HG03095 (cell line): ENCODE measurements around the gene CRABP2.

Experiments
- ATAC-seq: cut with Tn5 transposase; IDR thresholded peaks from one replicate; pipeline ENCODE4 v1.9.1; 2021; ENCODE audit warnings: moderate library complexity; ENCODE audit not compliant: unreplicated experiment

CRABP2 gene

DNA sequence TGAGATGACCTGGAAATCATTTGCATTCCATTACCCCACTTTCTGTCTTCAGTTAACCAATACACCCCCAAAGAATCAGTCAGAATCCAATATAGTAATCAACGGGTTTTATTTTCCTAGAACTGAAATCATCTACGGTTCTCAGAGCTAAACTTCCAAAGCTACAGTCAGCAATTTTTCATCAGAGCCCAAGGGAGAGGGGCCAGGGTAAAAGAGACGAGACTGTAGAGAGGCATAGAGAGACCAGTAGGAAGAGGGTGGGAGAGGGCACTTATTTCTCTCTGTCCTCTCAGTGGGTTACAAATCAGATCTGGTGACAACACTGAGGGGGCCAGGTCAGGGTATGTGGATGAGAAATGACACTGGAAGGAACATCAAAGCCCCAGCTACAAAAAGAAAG lies 36.6 kb upstream of the CRABP2 start:
- no peak for ATAC-seq

DNA sequence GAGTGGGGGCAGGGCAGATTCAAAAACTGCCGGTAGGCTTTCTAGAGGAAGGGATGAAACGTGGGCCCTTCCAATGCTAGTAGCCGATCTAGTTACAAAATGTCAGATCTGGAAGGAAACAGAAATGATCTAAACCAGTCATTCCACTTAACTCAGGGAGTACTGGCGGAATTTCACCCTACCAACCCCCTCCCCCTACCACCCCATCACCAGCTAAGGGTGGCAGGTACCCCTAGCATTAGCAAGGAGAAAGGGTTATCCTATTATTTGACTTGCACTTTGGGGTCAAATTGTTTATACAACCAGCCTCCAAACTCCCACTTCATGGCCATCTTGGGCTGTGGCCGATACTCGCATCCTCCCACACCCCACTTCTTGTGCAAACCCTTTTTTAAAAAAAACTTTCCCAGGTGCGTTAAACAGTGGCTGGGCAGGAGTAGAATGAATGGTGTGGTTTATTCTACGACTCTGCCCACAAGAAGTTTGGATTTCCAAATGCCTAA lies 36.1 kb upstream of the CRABP2 start:
- ATAC-seq: no peak

DNA sequence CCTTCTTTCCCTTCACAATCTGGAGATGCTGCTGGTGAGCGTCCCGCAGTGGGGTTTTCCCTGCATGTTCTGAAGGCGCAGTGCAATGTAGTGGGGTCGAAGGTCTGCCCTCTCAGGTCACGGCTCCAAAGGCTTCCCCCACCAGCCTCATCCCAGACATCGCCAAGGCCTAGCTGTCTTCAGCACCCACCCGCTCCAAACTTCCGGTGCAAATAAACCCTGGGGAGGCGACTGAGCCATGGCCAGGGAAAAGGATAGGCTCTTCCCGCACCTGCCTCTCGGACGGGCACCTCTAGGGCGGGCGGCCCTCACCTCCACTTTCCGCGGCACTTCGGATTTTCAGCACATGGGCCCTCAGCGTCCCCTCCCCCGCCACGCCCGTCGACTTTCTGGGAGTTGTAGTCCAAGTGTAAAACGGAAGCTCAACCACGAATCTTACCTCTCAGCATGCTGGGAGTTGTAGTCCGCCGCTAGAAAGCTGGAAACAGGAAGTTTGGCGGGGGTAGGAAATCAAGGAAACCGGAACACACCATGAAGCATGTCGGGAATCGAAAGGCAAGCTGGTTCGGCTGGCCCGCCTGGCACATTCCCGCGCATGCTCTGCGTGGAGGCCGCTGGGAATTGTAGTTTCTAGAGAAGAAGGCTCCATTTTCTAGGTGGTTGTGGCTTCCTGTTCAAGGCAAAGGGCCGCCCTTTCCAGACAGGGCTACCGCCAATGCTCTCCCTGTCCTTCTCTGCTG lies 35.5 kb upstream of the CRABP2 start, which contains the start of gene MRPL24:
TSS of gene MRPL24 (minus strand) at position 348 of the 740 bp plus-strand sequence. CDS start 2,384 bp downstream, outside the sequence.
- ATAC-seq: peak; percentile 71

DNA sequence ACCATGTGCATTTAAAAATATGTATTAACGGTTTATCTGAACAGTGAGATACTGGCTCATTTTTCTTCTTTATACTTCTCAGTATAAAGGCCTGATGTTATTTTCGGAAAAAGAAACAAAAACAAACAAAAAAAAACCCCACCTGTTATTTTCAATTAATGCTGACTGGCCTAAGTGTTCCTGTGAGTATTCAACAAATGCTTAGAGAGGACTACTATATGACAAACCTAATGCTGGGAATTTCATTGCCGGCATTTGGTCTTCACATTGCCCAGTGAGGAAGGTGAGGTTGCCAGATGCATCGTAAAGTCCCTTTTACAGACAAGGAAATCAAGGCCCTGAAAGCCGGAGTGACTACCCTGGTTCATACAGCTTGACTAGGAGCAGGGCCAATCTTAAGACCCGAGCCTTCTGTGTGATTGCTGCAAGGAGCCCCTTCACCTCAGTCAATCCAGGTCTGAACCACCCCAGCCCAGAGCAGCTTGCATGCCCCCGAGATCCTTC lies 34.9 kb upstream of the CRABP2 start:
- ATAC-seq: peak; percentile 6

DNA sequence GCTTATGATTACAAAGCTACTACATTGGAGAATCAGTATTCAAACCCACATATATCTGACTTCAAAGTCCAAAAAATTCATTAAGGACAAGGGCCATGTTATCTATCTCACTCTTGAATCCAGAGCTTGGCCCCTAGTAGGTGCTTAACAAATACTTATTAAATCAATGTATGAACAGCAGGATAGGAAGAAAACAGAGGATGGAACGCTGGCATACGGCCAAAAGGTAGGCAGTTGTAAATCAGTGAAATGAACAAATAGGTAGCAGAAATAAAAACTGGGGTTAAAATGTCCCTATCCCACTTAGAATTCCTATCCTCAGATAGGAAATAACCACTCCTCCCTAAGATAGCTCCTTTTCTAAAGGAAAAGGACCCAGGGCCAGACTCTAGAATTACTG lies 33.5 kb upstream of the CRABP2 start:
- ATAC-seq: no peak

DNA sequence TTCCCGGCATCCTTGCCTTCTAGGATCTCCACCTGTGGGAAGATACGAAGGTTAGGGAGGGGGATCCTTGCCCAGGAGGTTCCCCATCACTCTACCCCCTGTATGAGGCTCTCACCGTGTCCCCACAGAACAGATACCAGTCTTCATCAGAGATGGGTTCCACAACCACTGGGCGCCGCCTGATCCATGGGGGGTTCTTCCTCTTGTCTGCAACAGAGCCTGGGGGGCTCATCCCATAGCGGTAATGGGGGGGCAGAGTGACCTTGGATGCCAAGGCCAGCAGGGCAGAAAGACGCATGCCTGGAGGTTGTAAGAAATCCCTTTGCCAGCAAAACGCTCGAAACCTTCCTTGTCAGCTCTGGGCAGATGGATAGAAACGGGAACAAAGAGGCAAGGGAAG lies 33.0 kb upstream of the CRABP2 start:
- no peak for ATAC-seq

DNA sequence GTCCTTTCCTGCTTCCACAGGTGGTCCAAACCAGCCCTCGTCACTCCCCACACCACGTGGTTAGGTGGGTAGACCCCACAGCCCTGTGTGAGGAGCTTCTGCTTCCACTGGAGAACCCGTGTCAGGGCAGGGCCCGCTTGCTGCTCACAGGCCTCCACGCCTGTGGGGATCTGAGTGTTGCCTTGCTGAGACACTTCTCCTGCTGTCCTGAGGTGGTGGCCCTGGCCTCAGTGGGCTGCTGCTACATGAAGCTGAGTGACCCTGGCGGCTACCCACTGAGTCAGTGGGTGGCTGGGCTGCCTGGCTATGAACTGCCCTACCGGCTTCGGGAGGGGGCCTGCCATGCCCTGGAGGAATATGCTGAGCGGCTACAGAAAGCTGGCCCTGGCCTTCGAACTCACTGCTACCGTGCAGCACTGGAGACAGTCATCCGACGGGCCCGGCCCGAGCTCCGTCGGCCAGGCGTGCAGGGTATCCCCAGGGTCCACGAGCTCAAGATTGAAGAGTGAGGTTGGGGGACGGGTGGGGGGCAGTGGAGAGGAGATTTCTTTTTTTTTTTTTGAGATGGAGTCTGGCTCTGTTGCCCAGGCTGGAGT lies 28.7 kb upstream of the CRABP2 start:
- no peak for ATAC-seq

DNA sequence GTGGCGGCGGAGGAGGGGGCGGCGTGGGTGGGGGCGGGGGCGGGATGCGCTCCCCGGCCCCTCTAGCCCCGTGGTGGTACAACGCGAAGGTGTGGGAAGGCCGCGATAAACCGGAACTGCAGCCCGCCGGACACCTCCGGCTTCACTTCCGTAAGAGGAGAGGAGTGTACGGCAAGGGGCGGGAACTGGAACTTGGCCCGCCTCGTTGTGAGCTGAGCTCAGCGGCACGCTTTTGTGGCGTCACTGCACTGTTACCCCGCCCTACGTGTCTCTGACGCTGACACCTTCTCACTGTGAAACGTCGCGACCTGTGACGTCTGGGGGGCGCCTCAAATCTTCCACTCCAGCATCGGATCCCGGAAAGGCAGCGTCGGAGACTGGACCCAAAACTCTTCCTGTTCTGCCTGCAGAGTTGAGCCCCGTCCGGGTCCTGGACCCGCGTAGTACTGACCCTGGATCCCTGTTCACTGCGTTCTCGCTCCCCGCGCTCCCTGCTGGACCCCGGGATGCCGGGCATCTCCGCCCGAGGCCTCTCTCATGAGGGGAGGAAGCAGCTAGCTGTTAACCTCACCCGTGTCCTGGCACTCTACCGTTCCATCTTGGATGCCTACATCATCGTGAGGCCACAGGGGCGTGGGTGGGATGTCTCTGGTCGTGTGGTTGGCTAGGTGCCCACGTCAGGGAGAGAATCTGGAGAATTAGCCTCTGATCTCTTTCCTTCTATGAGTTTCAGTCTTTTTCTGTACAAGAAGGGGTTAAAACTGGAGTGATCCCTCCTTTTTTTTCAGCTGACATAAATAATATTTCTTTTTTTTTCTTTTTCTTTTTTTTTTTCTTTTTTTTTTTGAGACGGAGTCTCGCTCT lies 23.4 kb upstream of the CRABP2 start, which contains the start of gene ISG20L2:
TSS of gene ISG20L2 (minus strand) at position 168 of the 864 bp plus-strand sequence. CDS start 1,114 bp downstream, outside the sequence.
- ATAC-seq: peak; percentile 78

DNA sequence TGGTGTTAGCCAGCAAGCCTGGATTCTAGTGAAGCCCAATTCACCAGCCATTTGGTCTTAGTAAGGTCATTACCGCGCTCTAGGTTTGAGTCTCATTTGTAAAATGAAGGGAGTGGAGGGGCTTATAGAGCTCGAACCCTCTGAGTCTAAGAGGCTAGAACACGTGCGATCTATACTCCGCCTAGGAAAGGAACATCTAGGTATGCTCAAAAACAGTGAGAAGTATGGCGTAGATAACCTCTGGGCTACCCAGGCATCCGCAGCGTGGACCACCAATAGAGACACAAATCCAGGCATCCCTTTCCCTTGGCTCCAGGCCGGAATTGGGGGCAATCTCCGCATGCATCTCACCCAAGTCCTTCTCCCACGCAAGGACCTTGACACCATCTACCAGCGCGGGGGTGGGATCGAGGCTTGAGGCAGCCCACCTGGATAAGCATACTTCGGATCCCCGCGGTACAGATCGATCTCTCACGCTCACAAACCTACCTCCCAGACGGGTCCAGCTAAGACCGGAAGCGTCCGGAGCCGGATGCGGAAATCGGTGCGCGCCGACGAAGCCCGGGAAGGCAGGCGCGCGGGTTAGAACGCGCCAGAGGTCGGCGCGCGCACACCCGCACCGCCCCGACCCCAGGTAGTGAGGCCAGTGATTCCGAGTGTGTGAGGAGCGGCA lies 22.7 kb upstream of the CRABP2 start, which contains the start of gene METTL25B:
TSS of gene METTL25B (plus strand) at position 544 of the 673 bp plus-strand sequence. CDS start 636 bp downstream, outside the sequence.
- peak; percentile 47 for ATAC-seq

DNA sequence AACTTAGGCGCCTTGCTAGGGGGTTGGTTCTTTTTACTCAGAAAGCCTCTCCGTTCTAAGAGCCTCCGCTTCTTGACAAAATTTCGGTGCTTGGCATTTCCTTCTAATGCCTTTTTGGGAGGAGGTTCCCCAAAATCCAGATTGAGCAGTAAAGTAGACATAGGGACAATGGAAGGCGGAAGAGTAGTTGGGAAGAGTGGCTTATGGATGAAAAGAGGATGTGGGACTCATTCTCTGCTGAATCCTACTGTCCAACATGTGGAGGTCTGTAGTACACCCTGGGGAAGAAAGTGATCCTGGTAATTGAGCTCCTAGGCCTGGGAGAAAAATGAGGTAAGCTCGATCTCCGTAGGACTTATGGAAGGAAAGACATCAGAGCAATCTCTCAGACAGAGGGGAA lies 22.1 kb upstream of the CRABP2 start:
- no peak for ATAC-seq

DNA sequence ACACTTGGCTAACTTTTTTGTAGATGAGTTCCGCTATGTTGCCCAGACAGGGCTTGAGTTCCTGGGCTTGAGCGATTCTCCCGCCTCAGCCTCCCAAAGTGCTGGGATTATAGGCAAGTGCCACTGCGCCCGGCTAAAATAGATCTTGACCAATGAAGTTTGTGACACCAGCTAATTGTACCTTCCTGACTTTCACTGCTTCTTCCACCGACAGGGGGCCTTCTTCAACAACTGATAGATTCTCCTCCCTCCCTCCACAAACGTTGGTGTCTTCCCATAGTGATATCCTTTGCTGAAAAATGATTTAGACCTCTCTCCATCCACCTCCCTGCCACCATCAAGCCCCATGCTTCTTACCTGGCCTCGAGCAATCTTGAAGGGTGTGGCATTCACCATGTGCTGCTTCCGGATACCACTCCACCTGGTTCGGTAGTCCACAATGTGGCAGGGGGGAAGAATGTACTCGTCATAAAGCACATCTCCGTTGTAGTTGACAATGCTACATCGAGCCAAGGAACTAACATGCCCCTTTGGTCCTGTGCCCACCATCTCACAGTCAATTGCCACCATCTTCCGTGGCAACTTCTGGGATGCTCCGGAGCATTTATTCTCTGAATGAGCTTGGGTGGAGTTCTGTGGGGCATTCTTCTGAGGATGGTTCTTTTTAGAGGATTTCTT lies 21.3 kb upstream of the CRABP2 start:
- no peak for ATAC-seq

DNA sequence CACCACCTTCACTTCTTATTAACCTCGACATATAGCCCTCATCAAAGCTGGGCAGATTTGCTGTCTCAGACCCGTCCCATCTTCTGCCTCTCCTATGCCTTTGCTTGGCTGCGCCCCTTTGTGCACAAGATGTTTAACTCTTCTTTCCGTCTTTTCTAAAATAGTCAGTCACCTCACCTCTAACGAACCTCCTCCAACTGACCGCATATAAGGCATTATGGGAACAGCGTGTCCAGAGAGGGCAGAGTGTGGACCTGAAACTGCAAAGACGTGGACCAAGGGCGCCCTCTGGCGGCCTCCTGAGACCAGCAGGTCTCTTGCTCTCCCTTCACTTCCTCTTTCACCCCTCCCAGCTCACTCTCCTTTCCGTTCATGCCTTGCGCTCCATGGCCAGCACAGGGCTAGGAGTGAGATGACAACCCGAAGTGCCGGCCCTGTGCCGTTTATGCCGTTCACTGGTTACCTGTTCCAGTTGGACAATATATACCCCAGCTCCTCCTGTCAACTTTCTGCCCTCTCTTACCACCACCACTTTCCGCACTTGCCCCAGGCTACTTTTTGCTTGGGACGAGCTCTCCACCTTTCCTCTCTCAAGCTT lies 20.4 kb upstream of the CRABP2 start:
- peak; percentile 35 for ATAC-seq

DNA sequence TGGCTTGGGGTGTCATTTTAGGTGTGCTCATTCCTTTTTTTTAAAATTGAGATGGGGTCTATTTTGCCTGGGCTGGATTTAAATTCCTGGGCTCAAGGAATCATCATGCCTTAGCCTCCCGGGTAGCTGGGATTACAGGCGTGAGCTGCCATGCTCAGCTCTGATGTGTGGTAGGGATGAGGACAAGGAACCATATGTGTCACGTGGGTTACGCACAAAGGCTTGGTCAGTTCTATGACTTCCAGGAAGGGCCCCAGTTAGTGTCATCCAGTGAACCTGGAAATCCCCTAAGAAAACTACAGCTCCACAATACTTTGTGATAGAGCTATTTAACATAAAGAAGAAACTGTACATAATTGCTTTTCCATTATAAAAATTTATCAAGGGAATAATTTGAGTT lies 16.2 kb upstream of the CRABP2 start:
- ATAC-seq: no peak

DNA sequence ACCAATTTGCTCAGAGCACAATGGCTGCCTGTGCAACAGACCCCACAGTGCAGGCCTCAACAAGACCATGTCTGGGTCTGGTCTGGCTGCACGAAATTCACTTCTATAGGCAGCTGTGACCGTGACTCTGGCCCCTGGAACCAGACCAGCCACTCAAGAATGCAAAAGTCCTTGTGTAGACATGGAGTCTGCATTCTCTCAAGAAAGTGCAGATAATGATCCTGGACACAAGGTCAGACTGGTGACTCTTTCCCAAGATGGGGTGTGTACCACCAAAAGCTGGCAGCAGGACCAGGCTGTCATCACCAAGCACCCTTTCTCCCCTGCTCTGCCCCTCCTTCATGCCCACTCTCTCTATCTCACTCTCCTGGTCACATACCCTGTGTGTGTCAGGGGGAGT lies 15.7 kb upstream of the CRABP2 start:
- no peak for ATAC-seq

DNA sequence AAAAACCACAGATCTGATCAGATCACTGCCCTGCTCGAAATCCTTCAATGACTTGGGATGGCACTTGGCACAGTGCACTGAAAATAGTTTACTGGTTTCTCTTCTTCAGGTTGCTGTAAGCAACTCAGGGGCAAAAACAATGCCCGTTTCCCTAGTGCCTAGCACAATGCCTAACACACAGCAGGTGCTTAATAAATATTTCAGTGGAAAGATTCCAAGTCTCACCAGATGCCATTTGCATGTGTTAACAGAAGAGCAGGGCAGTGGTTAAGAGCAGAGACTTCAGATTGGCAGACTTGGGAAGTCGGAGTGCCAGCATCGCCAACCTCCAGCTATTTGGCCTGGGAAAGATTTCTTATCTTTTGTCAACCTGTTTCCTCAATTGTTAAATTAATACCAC lies 12.0 kb upstream of the CRABP2 start:
- ATAC-seq: no peak

DNA sequence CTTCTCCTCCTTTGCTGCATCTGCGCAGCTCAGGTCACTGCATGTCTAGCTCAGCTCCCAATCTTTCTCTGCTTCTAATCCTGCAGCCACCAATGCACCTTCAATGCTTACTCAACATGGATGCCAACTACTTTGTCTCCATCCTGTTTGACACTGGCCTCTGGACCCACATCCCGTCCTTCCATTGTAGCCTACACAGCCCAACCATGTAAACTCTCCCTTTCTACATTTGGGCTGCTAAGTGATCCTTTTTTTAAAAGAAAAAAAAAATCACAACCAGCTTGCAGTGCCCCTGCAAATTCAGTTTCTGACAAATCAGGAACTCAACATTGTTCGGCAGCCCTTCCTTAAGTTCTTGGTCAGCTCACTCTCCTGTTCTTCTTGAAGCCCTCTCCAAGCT lies 9.4 kb upstream of the CRABP2 start:
- ATAC-seq: no peak

DNA sequence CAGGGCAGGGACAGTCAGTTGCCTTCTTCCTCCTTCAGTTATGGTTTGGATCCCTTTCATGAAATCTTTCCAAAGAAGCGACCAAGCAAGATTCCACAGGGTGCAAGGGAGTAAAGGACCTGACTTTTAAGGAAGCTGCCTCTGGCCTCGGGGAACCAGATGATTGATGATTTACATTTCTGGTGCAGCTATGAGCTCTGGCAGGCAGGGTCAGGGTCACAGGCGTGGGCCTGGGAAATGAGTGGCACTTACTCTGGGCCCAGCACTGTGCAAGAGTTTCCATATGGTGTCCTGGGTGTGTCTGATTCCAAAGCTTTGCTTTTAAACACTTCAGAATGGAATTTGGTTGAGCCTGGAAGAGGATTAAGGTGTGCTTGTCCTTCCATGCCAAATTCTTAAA lies 7.2 kb upstream of the CRABP2 start:
- no peak for ATAC-seq

DNA sequence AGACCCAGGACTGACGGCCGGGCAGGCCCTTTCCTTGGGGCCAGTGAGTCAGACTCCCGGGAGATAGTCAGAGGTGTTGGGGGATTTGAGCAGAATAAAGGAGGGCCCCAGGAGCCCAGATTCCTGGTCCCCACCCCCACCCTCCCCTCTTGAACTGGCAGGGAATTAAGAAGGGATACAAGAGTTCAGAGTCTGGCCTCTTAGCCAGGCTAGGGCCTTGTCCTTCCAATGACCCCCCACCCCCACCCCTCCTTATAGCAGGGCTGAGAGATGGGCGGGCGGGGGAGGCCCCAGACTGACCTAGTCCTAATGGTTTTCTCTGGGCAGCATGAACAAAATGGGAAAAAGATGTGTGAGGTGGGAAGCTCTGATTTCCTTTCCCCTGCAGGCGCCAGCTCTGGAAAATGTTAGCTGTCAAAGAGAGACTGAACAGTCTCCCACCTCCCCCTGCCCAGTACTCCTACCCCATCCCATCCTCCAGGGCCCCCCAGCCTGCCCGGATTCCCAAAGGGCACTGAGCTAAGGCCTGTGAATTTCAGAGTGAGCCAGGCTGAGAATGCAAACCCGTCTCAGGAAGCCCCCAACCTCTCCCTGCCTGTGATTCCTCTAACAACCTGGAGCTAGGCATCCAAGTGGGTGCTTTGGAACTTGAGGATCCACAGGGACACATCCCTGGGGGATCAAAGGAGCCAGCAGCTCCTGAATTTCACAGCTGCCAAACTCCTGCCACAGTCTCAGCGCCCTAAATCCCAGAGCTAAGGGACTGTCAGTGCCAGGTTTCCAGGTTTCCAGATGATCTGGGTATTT lies 5.8 kb upstream of the CRABP2 start:
- no peak for ATAC-seq
